Upper lobe of left lung (tissue), 4 donors: Measurements from ENCODE around the gene PROX1.

Experiments
- CTCF ChIP-seq, 6 experiments: fragments of 450-650 bp in 4 of 6; fragments of 200-600 bp in 2 of 6; sonication (generic) in 2 of 6; IDR thresholded peaks; one replicate each; pipeline ENCODE4 v1.5.1; 2016 to 2019; ENCODE audit warnings: antibody characterized with exemption in 6 of 6
- POLR2AphosphoS5 ChIP-seq, 2 donors: sonication (generic); formaldehyde crosslinking; IDR thresholded peaks; one replicate each; pipeline ENCODE4 v1.5.1; 2017; ENCODE audit warnings: antibody characterized with exemption in 2 of 2

DNA sequence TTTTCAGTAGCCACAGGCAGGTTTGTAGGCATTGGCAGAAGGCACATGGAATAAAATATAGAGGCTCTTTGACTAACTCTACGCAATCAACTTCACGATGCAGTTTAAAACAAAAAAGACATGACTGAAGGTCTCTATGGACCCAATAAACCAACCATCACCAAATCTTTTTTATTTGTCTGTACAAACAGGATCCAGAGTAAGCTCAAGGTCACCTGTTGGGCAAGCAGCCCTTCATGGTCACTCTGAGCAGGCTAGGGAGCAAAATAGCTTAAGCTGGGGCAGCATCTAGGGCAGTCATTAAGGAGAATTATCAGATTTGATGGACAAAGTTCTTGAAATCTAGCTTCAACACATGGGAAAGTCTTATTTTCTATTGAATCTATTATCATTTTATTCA is 26.8 kb upstream of the PROX1 start:
- TF ChIP-seq POLR2AphosphoS5 (IDR thresholded peaks at IDR 0.05) (no peak), CTCF (IDR thresholded peaks at IDR 0.05) (no peak)
